ENCODE measurements around the gene ACE2.

DNA sequence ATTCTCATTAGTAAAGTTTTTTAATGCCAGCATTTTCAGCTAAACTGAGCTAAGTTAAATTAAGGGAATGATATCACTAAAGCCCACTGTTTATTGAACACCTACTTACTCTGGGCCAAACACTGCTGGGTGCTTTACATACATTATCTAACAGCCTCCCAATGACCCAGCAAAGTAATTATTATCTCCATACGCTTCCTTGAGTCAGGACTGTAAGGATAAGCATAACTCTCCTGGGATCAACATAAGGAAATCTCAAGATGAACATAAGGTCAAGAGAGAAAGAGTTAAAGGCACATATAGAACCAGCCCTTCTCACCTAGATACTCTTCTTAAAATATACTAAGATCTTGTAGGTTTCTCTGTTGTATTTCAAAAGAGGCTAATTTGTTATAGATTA, 86.5 kb downstream of the ACE2 start:
- TF ChIP-seq, protein P1, sequence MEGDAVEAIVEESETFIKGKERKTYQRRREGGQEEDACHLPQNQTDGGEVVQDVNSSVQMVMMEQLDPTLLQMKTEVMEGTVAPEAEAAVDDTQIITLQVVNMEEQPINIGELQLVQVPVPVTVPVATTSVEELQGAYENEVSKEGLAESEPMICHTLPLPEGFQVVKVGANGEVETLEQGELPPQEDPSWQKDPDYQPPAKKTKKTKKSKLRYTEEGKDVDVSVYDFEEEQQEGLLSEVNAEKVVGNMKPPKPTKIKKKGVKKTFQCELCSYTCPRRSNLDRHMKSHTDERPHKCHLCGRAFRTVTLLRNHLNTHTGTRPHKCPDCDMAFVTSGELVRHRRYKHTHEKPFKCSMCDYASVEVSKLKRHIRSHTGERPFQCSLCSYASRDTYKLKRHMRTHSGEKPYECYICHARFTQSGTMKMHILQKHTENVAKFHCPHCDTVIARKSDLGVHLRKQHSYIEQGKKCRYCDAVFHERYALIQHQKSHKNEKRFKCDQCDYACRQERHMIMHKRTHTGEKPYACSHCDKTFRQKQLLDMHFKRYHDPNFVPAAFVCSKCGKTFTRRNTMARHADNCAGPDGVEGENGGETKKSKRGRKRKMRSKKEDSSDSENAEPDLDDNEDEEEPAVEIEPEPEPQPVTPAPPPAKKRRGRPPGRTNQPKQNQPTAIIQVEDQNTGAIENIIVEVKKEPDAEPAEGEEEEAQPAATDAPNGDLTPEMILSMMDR (IDR thresholded peaks at IDR 0.05), result no peak
- TF ChIP-seq POLR2AphosphoS5 (IDR thresholded peaks at IDR 0.05) (no peak), POLR2A (IDR thresholded peaks at IDR 0.05) (no peak), EP300 (IDR thresholded peaks at IDR 0.05; ENCODE audit: low read depth) (no peak)
